Measurements from ENCODE around the gene KHDC1.

The KHDC1 gene

GRCh38 chr6:73227606-73228255 lies 35.3 kb downstream of the KHDC1 start:
- no peak overlapping the region for H3K4me3 ChIP-seq (ENCODE audit: control insufficient read depth, low read depth, low read length)
- no peak for DNase-seq (ENCODE audit: low read depth)
- no peak for TF ChIP-seq CTCF (conservative IDR thresholded peaks at IDR 0.05; ENCODE audit: control insufficient read depth, insufficient read depth, low read depth, low read length)

- no peak for TF ChIP-seq CTCF (conservative IDR thresholded peaks at IDR 0.05; ENCODE audit: control insufficient read depth, insufficient read depth, low read depth, low read length)
- DNase-seq (ENCODE audit: low read depth) = no peak
- no peak within 1 kb of the TSS for H3K4me3 ChIP-seq (ENCODE audit: control insufficient read depth, low read depth, low read length)
Observed at GRCh38 chr6:73225396-73225795, 37.6 kb downstream of the KHDC1 start, which contains the start of gene KHDC1L. KHDC1L (minus strand) TSS chr6:73225496; CDS start chr6:73225408, 88 bp downstream.

- no peak for TF ChIP-seq CTCF (conservative IDR thresholded peaks at IDR 0.05; ENCODE audit: control insufficient read depth, insufficient read depth, low read depth, low read length)
- no peak for DNase-seq (ENCODE audit: low read depth)
- no peak overlapping the region for H3K4me3 ChIP-seq (ENCODE audit: control insufficient read depth, low read depth, low read length)
Observed at GRCh38 chr6:73216859-73217258, 46.1 kb downstream of the KHDC1 start.

GRCh38 chr6:73209117-73209516 lies 53.9 kb downstream of the KHDC1 start:
- no peak for TF ChIP-seq CTCF (conservative IDR thresholded peaks at IDR 0.05; ENCODE audit: control insufficient read depth, insufficient read depth, low read depth, low read length)
- H3K4me3 ChIP-seq (ENCODE audit: control insufficient read depth, low read depth, low read length) = no peak overlapping the region
- no peak for DNase-seq (ENCODE audit: low read depth)

- no peak overlapping the region for H3K4me3 ChIP-seq (ENCODE audit: control insufficient read depth, low read depth, low read length)
- DNase-seq (ENCODE audit: low read depth) = no peak
- no peak for TF ChIP-seq CTCF (conservative IDR thresholded peaks at IDR 0.05; ENCODE audit: control insufficient read depth, insufficient read depth, low read depth, low read length)
Observed at GRCh38 chr6:73207221-73207837, 55.7 kb downstream of the KHDC1 start.

- DNase-seq (ENCODE audit: low read depth) = no peak
- no peak overlapping the region for H3K4me3 ChIP-seq (ENCODE audit: control insufficient read depth, low read depth, low read length)
- no peak for TF ChIP-seq CTCF (conservative IDR thresholded peaks at IDR 0.05; ENCODE audit: control insufficient read depth, insufficient read depth, low read depth, low read length)
Observed at GRCh38 chr6:73204252-73204651, 58.7 kb downstream of the KHDC1 start.
